GM12878 (cell line): ENCODE results near the gene ADCY9. TPM values are rescaled to one million over a fixed set of nuclear protein-coding genes. Genes with fewer than 3 reads are reported as not detected.

ENCODE experiments used
- ATAC-seq: fragments of 200-7000 bp; cut with Tn5 transposase; 3 replicates; pipeline ENCODE4 v1.9.1; 2020; ENCODE audit warnings: mild to moderate bottlenecking, moderate library complexity
- BruUV-seq: library from RNA; stranded (reverse); fragments of 400-500 nt; replicated peaks from 2 replicates; lab custom pipeline; 2021; lab: Mats Ljungman, UMichigan
- CTCF ChIA-PET: fragments of 300-600 bp; sonication (Branson Sonifier 250); formaldehyde crosslinking; extraction: SDS; loops from one replicate; lab custom pipeline; 2021; ENCODE audit warnings: inconsistent platforms; lab: Yijun Ruan, JAX
- POLR2A ChIA-PET: fragments of 350-600 bp; formaldehyde crosslinking; extraction: SDS; loops from one replicate; lab custom pipeline; 2021; ENCODE audit warnings: inconsistent platforms; lab: Charles Lee
- RAD21 ChIA-PET: fragments of 300-600 bp; sonication (Branson Sonifier 250); formaldehyde crosslinking; loops from one replicate; lab custom pipeline; 2023; ENCODE audit warnings: antibody characterized with exemption; ENCODE audit not compliant: unreplicated experiment; lab: Charles Lee
- SMC1A ChIA-PET: fragments of 300-600 bp; sonication (Branson Sonifier 250); formaldehyde crosslinking; loops from one replicate; lab custom pipeline; 2023; ENCODE audit not compliant: unreplicated experiment, uncharacterized antibody; lab: Charles Lee
- DNase-seq: peaks from one replicate; pipeline ENCODE4 v3.0.0-alpha.2; 2011; ENCODE audit warnings: low read depth, low spot score
- FAIRE-seq: peaks from 3 replicates; lab custom pipeline; 2011; peaks lifted over from hg19 to GRCh38; lab: Jason Lieb, UNC
- H2AFZ ChIP-seq: 2 replicates; pipeline ENCODE4 v1.6.0; 2011; ENCODE audit warnings: low read depth, low read length, control low read depth; ENCODE audit not compliant: control insufficient read depth
- H3K27ac ChIP-seq: 2 replicates; pipeline ENCODE4 v1.5.1; 2011; ENCODE audit warnings: control low read depth; ENCODE audit not compliant: control insufficient read depth, insufficient read depth
- H3K27me3 ChIP-seq, 2 experiments: replicated peaks in 1 of 2; 2 replicates each; pipeline versions ENCODE4 v1.6.0 to v1.6.1; 2011; ENCODE audit warnings: low read length in 1 of 2; ENCODE audit not compliant: control insufficient read depth in 2 of 2, insufficient read depth in 2 of 2
- H3K36me3 ChIP-seq, 2 experiments: 2 replicates each; pipeline ENCODE4 v1.5.1; 2011; ENCODE audit warnings: low read length in 1 of 2; ENCODE audit not compliant: control insufficient read depth in 2 of 2, insufficient read depth in 2 of 2
- H3K4me1 ChIP-seq: 2 replicates; pipeline ENCODE4 v1.6.1; 2011; ENCODE audit warnings: mild to moderate bottlenecking, low read length, moderate library complexity, mixed read lengths; ENCODE audit not compliant: control insufficient read depth, insufficient read depth
- H3K4me2 ChIP-seq: 2 replicates; pipeline ENCODE4 v1.6.0; 2011; ENCODE audit warnings: control low read depth; ENCODE audit not compliant: control insufficient read depth, insufficient read depth
- H3K4me3 ChIP-seq: fragments of 200-600 bp; sonication (generic); 2 replicates; pipeline ENCODE4 v1.5.1; 2016
- H3K79me2 ChIP-seq: 2 replicates; pipeline ENCODE4 v1.6.0; 2011; ENCODE audit warnings: low read length; ENCODE audit not compliant: control insufficient read depth, insufficient read depth
- H3K9ac ChIP-seq: 2 replicates; pipeline ENCODE4 v1.8.0; 2011; ENCODE audit warnings: low read length, control low read depth, mixed read lengths; ENCODE audit not compliant: control insufficient read depth, insufficient read depth
- H3K9me3 ChIP-seq: replicated peaks from 3 replicates; pipeline ENCODE4 v1.5.1; 2011; ENCODE audit warnings: mild to moderate bottlenecking, low read length; ENCODE audit not compliant: control insufficient read depth, insufficient read depth
- H4K20me1 ChIP-seq: 2 replicates; pipeline ENCODE4 v1.6.0; 2011; ENCODE audit not compliant: control insufficient read depth, insufficient read depth
- BRCA1 ChIP-seq: IDR thresholded peaks from 2 replicates; pipeline ENCODE4 v1.6.1; 2011; ENCODE audit warnings: low read depth, low read length, improper control_type of control experiment
- GABPA ChIP-seq: IDR thresholded peaks from 2 replicates; pipeline ENCODE4 v1.6.1; 2014; ENCODE audit warnings: antibody characterized with exemption, low read depth, mild to moderate bottlenecking, inconsistent platforms
- HDGF ChIP-seq: fragments of 450-650 bp; IDR thresholded peaks from 2 replicates; pipeline ENCODE4 v1.6.1; 2016; ENCODE audit warnings: antibody characterized with exemption
- IKZF1 ChIP-seq: fragments of 450-650 bp; conservative IDR thresholded peaks from 2 replicates; pipeline ENCODE4 v1.6.1; 2017; ENCODE audit warnings: antibody characterized with exemption, mild to moderate bottlenecking
- JUNB ChIP-seq: IDR thresholded peaks from 2 replicates; pipeline ENCODE4 v1.6.1; 2016; ENCODE audit warnings: antibody characterized with exemption, mild to moderate bottlenecking
- KLF5 ChIP-seq: fragments of 450-650 bp; IDR thresholded peaks from 2 replicates; pipeline ENCODE4 v1.6.1; 2014; ENCODE audit warnings: mild to moderate bottlenecking; ENCODE audit not compliant: partially characterized antibody
- MXI1 ChIP-seq: fragments of 150-350 bp; IDR thresholded peaks from 2 replicates; pipeline ENCODE4 v1.6.1; 2011; ENCODE audit warnings: low read depth, mild to moderate bottlenecking, inconsistent platforms, low read length, improper control_type of control experiment
- RB1 ChIP-seq: fragments of 450-650 bp; formaldehyde crosslinking; IDR thresholded peaks from 2 replicates; pipeline ENCODE4 v1.6.1; 2017; ENCODE audit warnings: mild to moderate bottlenecking, borderline replicate concordance
- RFX5 ChIP-seq: IDR thresholded peaks from 2 replicates; pipeline ENCODE4 v1.6.1; 2011; ENCODE audit warnings: low read depth, low read length, improper control_type of control experiment
- SIN3A ChIP-seq: IDR thresholded peaks from 2 replicates; pipeline ENCODE4 v1.6.1; 2012; ENCODE audit warnings: low read depth, low read length, improper control_type of control experiment
- TAF1 ChIP-seq: IDR thresholded peaks from 2 replicates; pipeline ENCODE4 v1.6.1; 2011; ENCODE audit warnings: mild to moderate bottlenecking, low read depth, low read length, borderline replicate concordance
- TBL1XR1 ChIP-seq: IDR thresholded peaks from 2 replicates; pipeline ENCODE4 v1.6.1; 2012; ENCODE audit warnings: low read depth, low read length, improper control_type of control experiment
- TCF3 ChIP-seq: IDR thresholded peaks from 2 replicates; pipeline ENCODE4 v1.6.1; 2012; ENCODE audit warnings: low read depth, mild to moderate bottlenecking, low read length, borderline replicate concordance; ENCODE audit not compliant: insufficient read depth
- WRNIP1 ChIP-seq: IDR thresholded peaks from 2 replicates; pipeline ENCODE4 v1.6.1; 2011; ENCODE audit warnings: low read depth, low read length, improper control_type of control experiment, borderline replicate concordance
- ZNF207 ChIP-seq: fragments of 450-650 bp; IDR thresholded peaks from 2 replicates; pipeline ENCODE4 v1.6.1; 2014; ENCODE audit warnings: antibody characterized with exemption, mild to moderate bottlenecking, borderline replicate concordance
- WGBS: methylation state at CpG from one replicate; pipeline ENCODE4 v1.1.6; 2016; ENCODE audit warnings: low lambda C conversion rate; ENCODE audit not compliant: insufficient replicate concordance, insufficient coverage; ENCODE audit errors: missing lambda C conversion rate; 5-methylcytosine and 5-hydroxymethylcytosine counted together
- in situ Hi-C: fragments of 300-500 bp; cut with MboI; formaldehyde crosslinking; loops from 9 replicates; pipeline ENCODE4 v1.14.3; 2018; ENCODE audit warnings: mixed read lengths
- intact Hi-C: fragments of 100-400 bp; cut with micrococcal nuclease; formaldehyde crosslinking; loops from one replicate; pipeline ENCODE4 v1.14.2; 2022; ENCODE audit not compliant: unreplicated experiment
- polyA plus RNA-seq, 11 experiments: library from polyadenylated mRNA; depleted of rRNA in 4 of 11; unstranded in 6 of 11; stranded (reverse) in 5 of 11; fragments of >200 nt; fragmentation: Nextera tagmentation in 4 of 11; fragmentation: Illumina TruSeq in 1 of 11; extraction: Ambion mirVana in 4 of 11; extraction: Trizol in 1 of 11; gene quantifications; 1 replicate in 1 of 11; 2 replicates in 10 of 11; pipeline versions ENCODE4 v1.2.1 to v1.2.3, GENCODE V29; 2011 to 2016; ENCODE audit warnings: inconsistent platforms in 2 of 11, missing spikeins in 2 of 11, low read depth in 1 of 11
- total RNA-seq, 4 experiments: library from RNA; depleted of rRNA in 3 of 4; stranded (reverse); fragments of >200 nt in 3 of 4; fragmentation: Illumina TruSeq in 1 of 4; extraction: Trizol in 1 of 4; gene quantifications; 2 replicates each; pipeline versions ENCODE4 v1.2.1 to v1.2.3, GENCODE V29; 2013 to 2021
- TF ChIP-seq, protein P1 (sequence below): IDR thresholded peaks from 2 replicates; pipeline ENCODE4 v1.6.1; 2011; ENCODE audit warnings: low read depth, mild to moderate bottlenecking, low read length, moderate library complexity, borderline replicate concordance; ENCODE audit errors: extremely low read depth
- TF ChIP-seq, protein P2 (sequence below): fragments of 450-650 bp; IDR thresholded peaks from 2 replicates; pipeline ENCODE4 v1.6.1; 2016; ENCODE audit warnings: mild to moderate bottlenecking, moderate library complexity, borderline replicate concordance

ADCY9 gene
- total and polyA plus RNA-seq, 10 of the 15 experiments (the other 5 are each of a cell fraction or from before 2014, with no cell fraction given), result 0.09 to 0.41 (median 0.15) TPM; not detected in 3

- in situ Hi-C loops (no loop called here), intact Hi-C loops (no loop called here)
- ChIA-PET CTCF (no interaction called here), SMC1A (no interaction called here), RAD21 (no interaction called here), POLR2A (no interaction called here)
- Histone ChIP-seq H3K36me3 (no peaks in the 10 kb centered on the region), H3K27me3 (no peaks in the 10 kb centered on the region), H3K9me3 (peaks cover 7% of the 10 kb centered on the region; the same call in 2 of the 3 replicates), H3K4me2 (no peak overlapping the region), H4K20me1 (no peaks in the 10 kb centered on the region), H3K27ac (no peak overlapping the region), H3K4me3 (no peak overlapping the region), H3K4me1 (peaks cover 6% of the 10 kb centered on the region; the same call in 1 of the 2 replicates), H2AFZ (no peak overlapping the region), H3K9ac (no peak overlapping the region), H3K79me2 (no peaks in the 10 kb centered on the region)
- ATAC-seq, result no peak
- WGBS, result 28% methylated on average over 6 of the region's 6 CpGs
- TF ChIP-seq SIN3A, result no peak
- no peak for TF ChIP-seq JUNB
- TF ChIP-seq RFX5, result no peak
- TF ChIP-seq TCF3, result no peak
- TF ChIP-seq, protein P1, sequence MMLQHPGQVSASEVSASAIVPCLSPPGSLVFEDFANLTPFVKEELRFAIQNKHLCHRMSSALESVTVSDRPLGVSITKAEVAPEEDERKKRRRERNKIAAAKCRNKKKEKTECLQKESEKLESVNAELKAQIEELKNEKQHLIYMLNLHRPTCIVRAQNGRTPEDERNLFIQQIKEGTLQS, result no peak
- TF ChIP-seq IKZF1, result no peak
- TF ChIP-seq TAF1, result no peak
- TF ChIP-seq WRNIP1, result no peak
- TF ChIP-seq ZNF207, result no peak
- TF ChIP-seq, protein P2, sequence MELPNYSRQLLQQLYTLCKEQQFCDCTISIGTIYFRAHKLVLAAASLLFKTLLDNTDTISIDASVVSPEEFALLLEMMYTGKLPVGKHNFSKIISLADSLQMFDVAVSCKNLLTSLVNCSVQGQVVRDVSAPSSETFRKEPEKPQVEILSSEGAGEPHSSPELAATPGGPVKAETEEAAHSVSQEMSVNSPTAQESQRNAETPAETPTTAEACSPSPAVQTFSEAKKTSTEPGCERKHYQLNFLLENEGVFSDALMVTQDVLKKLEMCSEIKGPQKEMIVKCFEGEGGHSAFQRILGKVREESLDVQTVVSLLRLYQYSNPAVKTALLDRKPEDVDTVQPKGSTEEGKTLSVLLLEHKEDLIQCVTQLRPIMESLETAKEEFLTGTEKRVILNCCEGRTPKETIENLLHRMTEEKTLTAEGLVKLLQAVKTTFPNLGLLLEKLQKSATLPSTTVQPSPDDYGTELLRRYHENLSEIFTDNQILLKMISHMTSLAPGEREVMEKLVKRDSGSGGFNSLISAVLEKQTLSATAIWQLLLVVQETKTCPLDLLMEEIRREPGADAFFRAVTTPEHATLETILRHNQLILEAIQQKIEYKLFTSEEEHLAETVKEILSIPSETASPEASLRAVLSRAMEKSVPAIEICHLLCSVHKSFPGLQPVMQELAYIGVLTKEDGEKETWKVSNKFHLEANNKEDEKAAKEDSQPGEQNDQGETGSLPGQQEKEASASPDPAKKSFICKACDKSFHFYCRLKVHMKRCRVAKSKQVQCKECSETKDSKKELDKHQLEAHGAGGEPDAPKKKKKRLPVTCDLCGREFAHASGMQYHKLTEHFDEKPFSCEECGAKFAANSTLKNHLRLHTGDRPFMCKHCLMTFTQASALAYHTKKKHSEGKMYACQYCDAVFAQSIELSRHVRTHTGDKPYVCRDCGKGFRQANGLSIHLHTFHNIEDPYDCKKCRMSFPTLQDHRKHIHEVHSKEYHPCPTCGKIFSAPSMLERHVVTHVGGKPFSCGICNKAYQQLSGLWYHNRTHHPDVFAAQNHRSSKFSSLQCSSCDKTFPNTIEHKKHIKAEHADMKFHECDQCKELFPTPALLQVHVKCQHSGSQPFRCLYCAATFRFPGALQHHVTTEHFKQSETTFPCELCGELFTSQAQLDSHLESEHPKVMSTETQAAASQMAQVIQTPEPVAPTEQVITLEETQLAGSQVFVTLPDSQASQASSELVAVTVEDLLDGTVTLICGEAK, result no peak
- TF ChIP-seq BRCA1, result no peak
- TF ChIP-seq GABPA, result no peak
- no peak for TF ChIP-seq MXI1
- no peak for TF ChIP-seq KLF5
- TF ChIP-seq TBL1XR1, result no peak
- no peak for TF ChIP-seq HDGF
- no peak for TF ChIP-seq RB1
- BruUV-seq, result no TSS peak
- no peak for DNase-seq
- FAIRE-seq, result no peak
Measured at GRCh38 chr16:4138713-4139112, 22.5 kb upstream of the ADCY9 start.
